HG03139 (cell line): ENCODE data around the gene TJP1.

Experiments used
- ATAC-seq: cut with Tn5 transposase; IDR thresholded peaks from one replicate; pipeline ENCODE4 v1.9.1; 2021; ENCODE audit not compliant: unreplicated experiment

The TJP1 gene

GRCh38 chr15:29822100-29822683 is at the start of gene TJP1:
TJP1 (minus strand) TSS chr15:29822468; CDS start chr15:29822028, 440 bp downstream.
- no peak for ATAC-seq

- ATAC-seq = no peak
Measured at GRCh38 chr15:29871401-29871800, 49.1 kb upstream of the TJP1 start.

GRCh38 chr15:29870495-29871151 is 48.4 kb upstream of the TJP1 start:
- ATAC-seq = no peak

- ATAC-seq = no peak
Measured at GRCh38 chr15:29867241-29868000, 45.2 kb upstream of the TJP1 start.

GRCh38 chr15:29866337-29866736 is 44.1 kb upstream of the TJP1 start:
- ATAC-seq = no peak

- no peak for ATAC-seq
Measured at GRCh38 chr15:29864501-29864900, 42.2 kb upstream of the TJP1 start.

GRCh38 chr15:29863438-29863837 is 41.2 kb upstream of the TJP1 start:
- no peak for ATAC-seq

- ATAC-seq = no peak
Measured at GRCh38 chr15:29862271-29862670, 40.0 kb upstream of the TJP1 start.

- no peak for ATAC-seq
Measured at GRCh38 chr15:29860872-29861271, 38.6 kb upstream of the TJP1 start.

- no peak for ATAC-seq
Measured at GRCh38 chr15:29859973-29860715, 37.9 kb upstream of the TJP1 start.

- ATAC-seq = no peak
Measured at GRCh38 chr15:29859293-29859692, 37.0 kb upstream of the TJP1 start.

GRCh38 chr15:29857221-29857789 is 35.0 kb upstream of the TJP1 start:
- no peak for ATAC-seq

GRCh38 chr15:29854413-29854812 is 32.1 kb upstream of the TJP1 start:
- ATAC-seq = no peak

- no peak for ATAC-seq
Measured at GRCh38 chr15:29853211-29853987, 31.1 kb upstream of the TJP1 start.

- no peak for ATAC-seq
Measured at GRCh38 chr15:29852201-29852600, 29.9 kb upstream of the TJP1 start.

- ATAC-seq = no peak
Measured at GRCh38 chr15:29849716-29850115, 27.4 kb upstream of the TJP1 start.

- ATAC-seq = no peak
Measured at GRCh38 chr15:29849218-29849617, 26.9 kb upstream of the TJP1 start.

GRCh38 chr15:29844290-29844903 is 22.1 kb upstream of the TJP1 start:
- no peak for ATAC-seq

GRCh38 chr15:29842290-29842689 is 20.0 kb upstream of the TJP1 start:
- no peak for ATAC-seq

GRCh38 chr15:29840926-29841325 is 18.7 kb upstream of the TJP1 start:
- no peak for ATAC-seq
